Activated CD4-positive, alpha-beta T cell treated with anti-CD3 and anti-CD28 coated beads for 1 hour (primary cell): ENCODE measurements around the gene ARHGAP15.
A peak's percentile ranks its signal among the peaks of the same experiment; 100 is the strongest.

ENCODE experiments used
- DNase-seq: peaks from one replicate; pipeline ENCODE4 v3.0.0-alpha.2; 2020

ARHGAP15 gene

GRCh38 chr2:143417428-143417827 is 288.2 kb downstream of the ARHGAP15 start:
- no peak for DNase-seq

GRCh38 chr2:143420313-143420712 is 291.1 kb downstream of the ARHGAP15 start:
- no peak for DNase-seq

DNA sequence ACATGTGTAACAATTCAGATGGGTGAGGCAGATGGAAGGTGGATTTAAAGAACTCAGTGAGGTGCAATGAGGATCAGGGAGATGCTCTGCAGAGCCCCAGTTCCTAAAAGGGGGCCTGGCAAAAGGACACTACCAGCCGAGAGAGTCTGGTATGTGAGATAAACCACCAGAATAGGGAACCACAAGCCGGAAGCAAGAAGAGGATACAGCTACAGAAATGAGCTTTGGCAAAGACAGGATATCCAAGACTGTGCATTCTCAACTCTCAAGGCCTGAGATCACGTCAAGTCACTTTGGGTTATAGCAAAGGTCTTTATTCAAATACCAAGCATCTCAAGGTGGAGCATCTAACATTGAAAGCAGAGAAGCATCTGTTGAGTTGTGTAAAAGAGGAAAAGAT is 293.5 kb downstream of the ARHGAP15 start:
- no peak for DNase-seq

DNA sequence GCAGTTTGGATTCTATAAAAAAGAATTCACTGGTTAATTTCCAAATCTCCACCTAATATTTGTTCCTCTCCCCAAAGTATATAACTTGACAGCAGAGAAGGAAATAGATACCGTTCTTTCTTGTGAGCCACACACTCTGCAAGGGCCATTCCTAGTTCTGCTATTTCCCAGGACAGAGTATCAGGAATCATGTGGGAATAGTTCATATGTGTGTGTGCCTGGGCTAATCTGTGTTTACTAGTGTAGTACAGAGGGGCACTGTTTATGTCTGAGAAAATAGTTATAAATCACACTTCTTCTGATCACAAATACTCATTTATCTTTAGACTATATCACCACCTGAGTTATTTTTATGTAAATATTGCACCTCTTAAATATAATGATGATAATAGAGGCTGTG is 296.7 kb downstream of the ARHGAP15 start:
- DNase-seq: no peak

- DNase-seq: no peak
Measured at GRCh38 chr2:143426296-143426695, 297.1 kb downstream of the ARHGAP15 start.

- no peak for DNase-seq
Measured at GRCh38 chr2:143428700-143429099, 299.5 kb downstream of the ARHGAP15 start.

GRCh38 chr2:143429932-143430679 is 300.9 kb downstream of the ARHGAP15 start:
- DNase-seq: no peak

DNA sequence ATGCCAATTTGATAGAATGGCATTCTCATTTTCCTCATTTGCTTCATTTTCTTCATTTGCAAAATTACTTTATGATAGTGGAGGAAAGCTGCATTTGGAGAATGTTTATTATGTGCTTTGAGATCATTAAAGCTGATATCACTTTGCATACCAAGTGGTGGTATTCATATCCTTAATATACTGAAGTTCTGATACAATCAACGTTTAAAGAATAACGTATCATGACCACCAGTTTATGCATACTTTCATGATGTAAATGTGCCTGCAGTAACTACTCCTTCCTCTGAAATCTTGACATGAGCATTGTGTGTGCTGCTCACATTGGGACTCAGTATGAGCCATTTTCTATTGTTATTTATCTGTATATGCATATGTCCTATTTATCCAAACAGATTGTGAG is 302.1 kb downstream of the ARHGAP15 start:
- DNase-seq: no peak

DNA sequence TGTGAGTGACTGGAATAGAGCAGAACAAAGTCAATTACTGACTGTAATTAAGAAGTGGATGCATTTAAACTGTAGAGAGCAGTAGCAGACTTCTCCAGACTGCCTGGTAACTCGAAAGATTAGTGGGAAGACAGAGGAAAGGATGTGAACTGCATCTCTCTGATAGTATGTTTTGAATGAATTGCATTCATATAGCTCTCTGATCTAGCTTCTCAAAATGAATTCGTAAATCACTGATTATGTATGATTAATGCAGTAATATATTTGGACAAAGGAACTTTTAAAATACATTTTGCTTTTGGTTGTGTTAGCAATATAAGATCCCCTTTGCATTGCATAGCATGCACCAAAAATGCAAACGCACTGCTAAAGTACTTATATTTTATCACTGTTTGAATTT is 304.0 kb downstream of the ARHGAP15 start:
- no peak for DNase-seq

DNA sequence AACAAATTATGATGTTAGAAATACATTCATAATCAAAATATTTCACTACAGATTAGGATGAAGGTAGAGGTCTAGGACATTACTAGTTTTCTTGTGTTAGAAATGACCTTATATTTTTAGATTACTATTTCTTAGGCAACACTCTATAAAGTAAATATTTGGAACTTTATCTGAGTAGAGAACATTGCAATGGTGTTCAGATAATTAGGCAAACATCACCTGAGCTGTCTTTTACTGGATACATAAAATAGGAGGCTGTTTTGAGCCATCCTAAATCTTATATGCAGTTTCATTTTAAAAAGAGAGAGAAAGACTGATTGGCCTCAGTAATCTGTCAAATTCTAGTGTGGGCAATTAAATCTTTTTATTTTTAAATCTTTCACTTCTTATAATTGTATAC is 304.6 kb downstream of the ARHGAP15 start:
- no peak for DNase-seq

GRCh38 chr2:143434445-143434844 is 305.2 kb downstream of the ARHGAP15 start:
- DNase-seq: no peak

GRCh38 chr2:143435131-143435530 is 305.9 kb downstream of the ARHGAP15 start:
- DNase-seq: no peak

GRCh38 chr2:143436951-143437350 is 307.7 kb downstream of the ARHGAP15 start:
- DNase-seq: no peak

DNA sequence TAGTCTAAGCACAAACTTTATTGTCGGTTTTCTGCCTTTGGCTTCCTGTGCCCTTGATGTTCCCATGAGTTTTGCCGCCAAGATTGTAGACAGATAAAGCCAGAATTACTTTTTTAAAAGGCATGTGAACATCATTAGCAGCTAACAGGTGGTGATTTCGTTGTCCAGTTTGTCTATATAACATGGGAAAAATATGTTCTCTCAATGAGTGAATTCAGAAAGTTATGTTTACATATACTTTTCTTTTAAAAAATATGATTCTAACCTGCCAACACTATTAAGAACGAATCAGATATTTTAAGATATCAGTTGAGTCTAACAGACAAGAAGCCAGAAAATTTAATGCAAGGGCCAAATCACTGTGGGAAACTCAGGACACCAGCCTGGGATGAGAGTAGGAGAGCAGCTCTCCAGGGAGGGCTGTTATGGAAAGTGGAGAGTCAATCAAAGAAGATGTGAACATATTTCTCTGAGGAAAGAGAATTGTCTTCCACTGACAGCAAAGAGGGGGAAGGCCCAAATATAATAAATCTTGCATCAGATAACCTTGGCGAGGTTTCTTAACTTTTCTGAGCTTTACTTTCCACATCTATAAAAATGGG is 311.3 kb downstream of the ARHGAP15 start:
- no peak for DNase-seq

DNA sequence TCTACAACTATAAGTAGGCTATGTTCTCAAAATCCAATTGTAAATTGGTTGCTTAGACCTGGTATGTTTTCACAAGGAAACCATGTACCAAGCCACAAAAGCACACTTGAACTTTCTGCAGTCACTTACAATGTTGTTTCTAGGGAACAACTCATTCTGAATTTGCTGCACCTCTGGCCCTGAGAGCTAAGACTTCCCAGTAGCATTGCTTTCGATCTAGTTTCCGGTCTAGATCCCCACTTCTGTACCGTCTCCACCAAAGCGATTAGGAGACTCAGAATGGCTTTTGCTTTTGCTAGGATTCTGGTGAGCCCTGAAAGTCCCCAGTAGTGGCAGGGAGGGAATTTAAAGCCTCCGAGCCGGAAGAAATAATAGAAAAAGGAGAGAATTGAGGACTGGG is 313.0 kb downstream of the ARHGAP15 start:
- no peak for DNase-seq

DNA sequence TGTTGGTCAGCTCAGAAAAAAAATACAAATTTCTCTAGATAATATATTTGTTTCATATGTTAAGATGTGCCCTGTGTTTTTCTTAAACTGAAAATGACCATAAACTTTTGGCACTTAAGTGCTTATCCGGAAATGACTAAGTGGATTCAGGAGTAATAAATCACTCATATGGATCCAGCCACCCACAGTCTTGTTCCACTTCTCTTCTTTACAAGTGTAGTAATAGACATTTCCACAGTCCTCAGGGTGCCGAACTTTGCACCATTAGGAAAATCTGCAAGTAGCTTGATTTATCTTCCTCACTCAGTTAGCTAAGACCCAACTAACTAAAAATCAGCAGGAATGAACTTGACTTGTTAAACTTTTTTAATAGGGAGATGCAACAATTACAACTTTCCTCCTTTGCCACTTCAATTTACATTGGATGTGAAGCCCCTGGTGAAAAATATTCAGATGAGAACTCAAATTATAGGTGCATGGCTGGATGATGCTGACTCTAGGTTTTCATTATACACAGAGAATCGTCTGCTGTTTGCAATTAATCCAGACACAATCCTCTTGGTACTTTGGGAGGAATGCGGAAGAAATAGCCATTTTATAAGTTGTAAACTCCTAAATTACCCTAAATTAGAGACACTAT is 322.5 kb downstream of the ARHGAP15 start:
- no peak for DNase-seq

DNA sequence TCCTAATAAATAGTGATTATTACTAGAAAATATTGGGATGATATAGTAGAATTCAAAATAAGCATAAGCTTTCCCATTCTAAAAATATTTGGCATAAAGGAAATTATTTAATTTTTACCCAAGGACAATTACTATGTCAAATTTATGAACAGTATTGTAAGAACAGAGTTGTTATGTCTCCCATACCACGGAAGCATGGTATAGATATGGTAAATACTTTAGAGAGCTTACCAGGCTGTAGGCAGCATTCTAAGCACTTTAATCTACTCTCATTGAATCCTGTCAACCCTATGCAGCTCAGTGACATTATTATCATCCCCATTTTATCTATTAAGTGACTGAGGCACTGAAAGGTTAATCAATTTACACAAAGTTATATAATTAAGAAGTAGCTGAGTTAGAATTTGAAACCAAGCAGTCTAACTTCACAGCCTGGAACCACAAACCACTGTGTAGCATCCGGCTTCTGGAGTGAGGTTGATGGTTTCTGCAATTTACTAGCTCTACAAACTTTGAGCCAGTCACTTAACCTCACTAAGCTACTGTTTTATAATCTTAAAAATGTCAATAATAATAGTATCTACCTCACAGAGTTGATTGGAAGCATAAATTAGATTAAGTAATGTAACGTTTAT is 323.7 kb downstream of the ARHGAP15 start:
- DNase-seq: peak; percentile 8

DNA sequence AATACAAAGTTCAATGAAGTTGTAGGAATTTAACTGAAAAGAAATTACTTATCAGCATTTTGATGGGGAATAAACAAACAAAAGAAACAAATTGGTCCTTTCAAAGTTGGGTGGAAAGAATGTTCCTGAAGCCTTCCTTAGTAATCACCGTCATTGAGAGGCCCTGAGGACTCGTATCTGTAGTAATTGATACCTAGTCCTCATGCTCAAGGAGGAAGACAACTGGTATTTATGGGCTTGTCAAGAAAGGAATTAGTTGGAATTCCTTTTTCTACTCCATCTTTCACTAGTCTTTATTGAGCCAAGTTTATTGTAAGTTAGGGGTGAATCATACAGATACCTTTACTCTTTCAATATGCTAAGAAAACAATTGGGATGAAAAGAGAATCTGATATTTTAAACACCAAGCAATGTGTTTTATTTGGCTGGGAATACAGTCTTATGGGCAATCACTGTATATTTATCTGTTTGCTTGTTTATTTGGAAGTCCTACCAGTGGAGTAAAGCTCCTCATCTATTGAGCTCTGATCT is 324.8 kb downstream of the ARHGAP15 start:
- DNase-seq: no peak

- no peak for DNase-seq
Measured at GRCh38 chr2:143455317-143455716, 326.1 kb downstream of the ARHGAP15 start.

GRCh38 chr2:143458258-143459190 is 329.3 kb downstream of the ARHGAP15 start:
- DNase-seq: no peak

DNA sequence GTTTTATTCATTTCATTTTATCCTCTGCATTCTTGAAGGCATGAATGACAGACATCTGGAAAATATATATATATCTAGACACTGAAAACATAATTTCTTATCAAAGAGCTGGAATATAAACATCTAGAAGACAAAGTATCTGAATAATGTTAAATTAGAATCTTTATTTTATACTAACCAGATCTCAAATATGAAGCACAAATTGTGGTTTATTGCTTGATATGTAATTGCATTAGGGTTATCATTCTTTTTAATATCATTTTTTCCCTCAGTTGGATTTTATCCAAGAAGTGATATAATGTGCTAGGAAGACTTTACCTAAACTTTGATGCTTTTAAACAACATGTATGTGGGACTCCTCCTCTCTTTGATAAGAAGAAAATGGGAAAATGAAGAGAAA is 331.2 kb downstream of the ARHGAP15 start:
- no peak for DNase-seq

DNA sequence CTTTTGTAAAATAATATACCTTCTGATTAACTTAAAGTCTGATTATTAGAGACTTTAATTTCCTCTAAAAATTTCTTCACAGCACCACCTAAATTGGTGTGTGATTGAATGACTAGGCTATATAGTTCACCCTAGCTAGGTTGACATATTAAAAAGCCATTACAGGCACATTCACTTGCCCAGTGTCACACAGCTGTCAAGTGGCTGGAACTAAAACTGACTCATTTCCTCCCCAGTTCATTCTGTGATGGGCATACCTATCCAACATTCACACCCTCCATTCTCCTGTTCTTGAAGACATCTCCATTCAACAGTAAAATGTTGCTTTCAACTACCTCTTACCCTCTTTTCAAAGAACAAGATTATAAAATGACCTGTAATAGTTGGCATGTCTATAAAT is 334.5 kb downstream of the ARHGAP15 start:
- no peak for DNase-seq
